Measurements from ENCODE around the gene BDKRB1. TPM values are rescaled to one million over a fixed set of nuclear protein-coding genes. Genes with fewer than 3 reads are reported as not detected.

The BDKRB1 gene
- total RNA-seq, 1 donor = 0.10 TPM

DNA sequence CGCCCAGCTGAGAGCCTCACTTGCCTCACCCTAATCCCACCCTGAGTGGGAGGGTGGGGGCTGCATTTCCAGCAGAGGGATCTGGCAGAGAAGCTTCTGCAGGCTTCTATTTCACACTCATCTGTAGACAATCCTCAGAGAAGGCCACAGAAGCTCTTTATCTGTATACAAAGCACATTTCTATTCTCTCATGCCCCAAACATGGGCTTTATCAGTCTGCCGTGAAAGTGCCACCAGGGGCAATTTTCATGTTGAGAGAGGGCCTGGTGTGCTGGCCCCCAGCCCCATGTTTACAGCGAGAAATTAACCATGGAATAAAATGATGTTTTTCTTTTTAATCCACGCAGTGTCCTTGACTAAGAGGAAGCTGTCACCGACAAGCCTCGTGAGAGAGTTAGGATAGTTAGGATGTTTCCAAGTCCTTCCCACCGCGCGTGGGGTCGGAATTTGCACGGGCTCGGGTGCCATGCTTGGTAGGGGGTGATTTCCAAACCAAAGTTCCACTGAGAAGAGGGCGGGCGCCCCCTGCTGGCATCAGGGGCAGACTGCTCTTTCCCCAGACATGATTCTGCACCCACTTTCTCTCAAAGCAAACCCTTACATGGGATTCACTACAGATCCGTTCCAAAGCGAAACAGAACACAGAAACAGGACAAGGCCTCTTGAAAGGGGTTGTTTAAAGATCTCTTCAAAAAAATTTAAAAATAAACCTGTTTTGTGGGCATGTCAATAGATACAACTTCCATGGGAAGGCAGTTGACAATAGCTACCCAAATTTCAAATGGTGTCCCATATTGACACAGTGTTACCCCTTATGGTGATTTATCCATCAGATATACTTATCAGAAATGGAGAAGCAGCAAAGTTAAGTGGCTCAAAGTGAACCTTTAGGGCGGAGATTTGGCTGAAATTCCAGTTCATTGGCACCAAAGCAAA lies 19.4 kb downstream of the BDKRB1 start:
- no peaks in the 10 kb centered on the region for H3K9me3 ChIP-seq (ENCODE audit: low read depth, low read length)
- no peak overlapping the region for H3K4me3 ChIP-seq (ENCODE audit: low read length)
- no peaks in the 10 kb centered on the region for H3K4me1 ChIP-seq (ENCODE audit: insufficient read depth, low read length)
- H3K27me3 ChIP-seq (ENCODE audit: insufficient read depth, low read length) = no peaks in the 10 kb centered on the region

DNA sequence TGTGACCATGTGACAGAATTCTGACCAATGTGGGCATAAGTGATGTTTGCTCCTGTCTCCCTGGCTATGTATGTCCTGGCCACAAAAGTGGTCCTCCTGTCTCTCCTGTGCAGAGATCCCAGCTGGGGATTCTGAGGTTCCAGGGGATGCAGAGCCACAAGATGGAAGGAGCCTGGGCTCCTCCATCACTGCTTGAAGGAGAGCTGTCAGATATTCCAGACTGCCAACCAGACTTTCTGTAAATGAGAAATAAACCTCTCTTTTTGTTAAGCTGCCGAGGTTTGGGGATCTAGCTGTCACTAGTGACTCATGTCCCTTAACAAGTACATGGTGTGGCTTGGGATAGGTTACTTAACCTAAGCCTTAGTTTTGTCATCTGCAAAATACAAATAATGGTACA lies 21.9 kb downstream of the BDKRB1 start:
- Histone ChIP-seq H3K27me3 (ENCODE audit: insufficient read depth, low read length) (no peaks in the 10 kb centered on the region), H3K4me3 (ENCODE audit: low read length) (no peak overlapping the region), H3K4me1 (ENCODE audit: insufficient read depth, low read length) (no peaks in the 10 kb centered on the region), H3K9me3 (ENCODE audit: low read depth, low read length) (no peaks in the 10 kb centered on the region)

DNA sequence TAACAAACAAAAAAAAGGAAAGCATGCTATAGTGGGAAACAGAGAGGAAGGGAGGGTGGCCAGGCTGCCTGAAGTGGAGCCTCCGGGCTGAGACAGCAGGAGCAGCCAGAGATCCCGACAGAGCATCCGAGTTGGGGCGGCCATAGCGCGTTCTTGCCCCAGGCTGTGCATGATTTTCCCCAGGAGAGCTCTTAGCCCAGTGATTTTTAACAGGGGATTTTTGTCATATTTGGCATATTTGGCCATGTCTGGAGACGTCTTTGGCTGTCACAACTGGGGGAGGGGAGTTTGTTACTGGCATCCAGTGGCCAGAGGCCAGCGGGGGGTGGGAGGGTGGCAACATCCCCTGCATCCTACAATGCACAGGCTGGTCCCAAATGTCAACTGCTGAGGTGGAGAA lies 23.6 kb downstream of the BDKRB1 start:
- H3K9me3 ChIP-seq (ENCODE audit: low read depth, low read length) = no peaks in the 10 kb centered on the region
- no peaks in the 10 kb centered on the region for H3K4me1 ChIP-seq (ENCODE audit: insufficient read depth, low read length)
- H3K27me3 ChIP-seq (ENCODE audit: insufficient read depth, low read length) = no peaks in the 10 kb centered on the region
- H3K4me3 ChIP-seq (ENCODE audit: low read length) = no peak overlapping the region

DNA sequence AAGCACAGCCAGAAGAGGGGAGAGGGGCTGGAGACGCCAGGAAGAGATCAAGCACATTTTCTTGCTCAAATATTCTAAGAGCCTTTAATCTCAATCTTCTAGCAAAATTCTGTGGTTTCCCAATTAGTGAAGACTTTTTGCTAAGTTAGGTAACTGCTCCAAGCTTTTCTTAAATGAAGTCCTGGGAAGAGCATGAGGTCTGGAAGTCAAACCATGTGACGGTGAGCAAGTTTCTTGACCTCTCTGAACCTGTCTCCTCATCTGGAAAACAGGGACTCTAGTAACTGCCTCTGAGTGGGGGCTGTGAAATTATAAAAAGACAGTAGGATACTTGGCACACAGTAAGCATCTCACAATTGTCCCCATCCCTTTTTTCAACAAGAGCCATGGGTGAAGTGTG lies 24.1 kb downstream of the BDKRB1 start:
- no peaks in the 10 kb centered on the region for H3K9me3 ChIP-seq (ENCODE audit: low read depth, low read length)
- no peak overlapping the region for H3K4me3 ChIP-seq (ENCODE audit: low read length)
- H3K27me3 ChIP-seq (ENCODE audit: insufficient read depth, low read length) = no peaks in the 10 kb centered on the region
- H3K4me1 ChIP-seq (ENCODE audit: insufficient read depth, low read length) = no peaks in the 10 kb centered on the region

DNA sequence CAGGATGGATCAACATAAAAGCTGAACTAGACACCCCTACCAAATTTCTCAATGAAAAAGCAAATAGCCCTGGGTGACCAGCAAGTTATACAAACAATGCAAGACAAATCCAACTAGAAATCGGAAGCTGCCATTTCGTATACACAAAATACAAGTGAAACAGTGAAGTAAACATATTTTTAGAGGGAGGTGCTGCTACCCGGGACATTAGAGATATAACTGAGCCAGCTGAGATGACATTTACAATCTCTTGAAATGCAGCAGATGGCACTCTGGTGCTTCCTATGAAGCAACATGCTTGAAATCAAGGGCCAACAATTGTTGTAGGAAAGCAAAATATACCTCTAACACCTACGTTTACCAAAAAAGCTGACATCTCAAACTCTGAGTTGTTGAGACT lies 25.5 kb downstream of the BDKRB1 start:
- no peak overlapping the region for H3K4me3 ChIP-seq (ENCODE audit: low read length)
- no peaks in the 10 kb centered on the region for H3K4me1 ChIP-seq (ENCODE audit: insufficient read depth, low read length)
- no peaks in the 10 kb centered on the region for H3K9me3 ChIP-seq (ENCODE audit: low read depth, low read length)
- no peaks in the 10 kb centered on the region for H3K27me3 ChIP-seq (ENCODE audit: insufficient read depth, low read length)

DNA sequence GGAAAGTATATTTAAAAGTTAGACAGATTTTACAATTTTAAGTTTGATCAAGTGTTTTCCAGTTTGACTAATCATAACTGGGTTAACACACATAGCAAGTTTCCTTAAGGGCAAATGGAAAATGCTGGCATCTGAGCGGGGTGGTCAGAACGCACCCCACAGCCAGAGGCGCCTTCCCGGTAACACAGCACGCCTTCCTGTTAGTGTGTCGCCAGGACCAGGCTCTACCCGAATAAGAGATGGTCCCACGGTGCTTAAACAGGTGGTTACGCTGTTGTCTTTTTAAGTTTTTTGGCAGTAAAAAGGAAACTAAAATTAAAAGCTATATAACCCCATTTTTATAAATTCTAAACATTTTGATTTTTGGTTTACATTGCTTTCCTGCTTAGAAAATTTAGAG lies 28.0 kb downstream of the BDKRB1 start:
- H3K4me3 ChIP-seq (ENCODE audit: low read length) = no peak overlapping the region
- no peaks in the 10 kb centered on the region for H3K9me3 ChIP-seq (ENCODE audit: low read depth, low read length)
- no peaks in the 10 kb centered on the region for H3K27me3 ChIP-seq (ENCODE audit: insufficient read depth, low read length)
- no peaks in the 10 kb centered on the region for H3K4me1 ChIP-seq (ENCODE audit: insufficient read depth, low read length)

DNA sequence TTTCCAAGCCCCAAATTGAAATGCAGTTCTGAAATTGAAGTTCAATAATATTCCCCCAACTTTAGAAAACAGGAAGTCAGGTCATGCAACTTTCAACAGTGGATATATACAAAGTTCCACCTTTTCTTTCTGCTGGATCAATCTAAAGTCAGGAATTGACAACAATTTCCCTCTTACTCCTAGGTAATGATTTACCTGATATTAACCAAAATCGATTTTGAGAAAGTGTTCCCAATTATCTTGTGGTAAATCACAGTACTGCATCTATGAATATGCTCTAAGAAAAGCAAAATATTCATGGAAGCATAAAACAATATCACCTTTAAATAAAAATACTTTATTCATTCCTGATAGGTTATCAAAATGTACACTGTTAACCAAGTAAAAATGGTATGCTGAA lies 28.4 kb downstream of the BDKRB1 start:
- Histone ChIP-seq H3K9me3 (ENCODE audit: low read depth, low read length) (no peaks in the 10 kb centered on the region), H3K4me3 (ENCODE audit: low read length) (no peak overlapping the region), H3K4me1 (ENCODE audit: insufficient read depth, low read length) (no peaks in the 10 kb centered on the region), H3K27me3 (ENCODE audit: insufficient read depth, low read length) (no peaks in the 10 kb centered on the region)

DNA sequence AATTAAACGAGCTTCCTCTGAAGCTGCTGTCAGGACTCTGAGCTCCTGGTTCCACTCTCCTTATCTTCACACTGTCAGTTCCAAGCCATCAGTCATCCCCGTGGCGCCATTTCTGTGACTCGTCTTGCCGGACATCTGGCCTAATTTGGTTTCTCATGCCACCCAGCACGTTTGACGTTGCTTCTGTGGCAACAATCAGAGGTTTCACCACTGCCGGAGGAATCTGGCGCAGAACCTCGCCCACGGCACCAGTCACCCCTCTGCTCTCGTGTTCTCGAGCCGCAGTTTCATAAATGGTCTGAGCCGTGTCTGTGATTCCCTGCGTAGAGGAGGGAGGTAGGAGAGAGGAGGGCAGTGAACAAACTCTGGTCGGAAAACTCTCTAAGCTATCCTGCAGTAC lies 29.7 kb downstream of the BDKRB1 start:
- H3K9me3 ChIP-seq (ENCODE audit: low read depth, low read length) = no peaks in the 10 kb centered on the region
- no peak overlapping the region for H3K4me3 ChIP-seq (ENCODE audit: low read length)
- no peaks in the 10 kb centered on the region for H3K4me1 ChIP-seq (ENCODE audit: insufficient read depth, low read length)
- no peaks in the 10 kb centered on the region for H3K27me3 ChIP-seq (ENCODE audit: insufficient read depth, low read length)

DNA sequence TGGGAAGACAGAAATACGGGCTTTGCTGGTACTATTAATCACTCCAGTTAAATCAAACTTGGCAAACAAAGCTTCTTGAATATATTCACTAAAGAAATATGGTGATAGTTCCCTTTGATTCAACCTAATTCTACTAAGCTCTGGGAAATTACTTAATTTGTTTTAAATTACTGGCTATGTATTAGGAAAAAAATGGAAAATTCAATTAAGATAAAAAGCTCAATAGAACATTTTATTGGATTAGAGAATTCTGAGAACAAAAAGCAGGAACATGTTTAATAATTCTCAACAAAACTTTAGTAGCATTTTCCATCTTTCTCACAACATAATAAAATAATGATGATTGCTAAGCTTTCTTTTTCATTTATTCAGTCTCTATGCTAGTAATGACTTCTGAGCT lies 30.2 kb downstream of the BDKRB1 start:
- H3K9me3 ChIP-seq (ENCODE audit: low read depth, low read length) = no peaks in the 10 kb centered on the region
- no peak overlapping the region for H3K4me3 ChIP-seq (ENCODE audit: low read length)
- H3K27me3 ChIP-seq (ENCODE audit: insufficient read depth, low read length) = no peaks in the 10 kb centered on the region
- H3K4me1 ChIP-seq (ENCODE audit: insufficient read depth, low read length) = no peaks in the 10 kb centered on the region

DNA sequence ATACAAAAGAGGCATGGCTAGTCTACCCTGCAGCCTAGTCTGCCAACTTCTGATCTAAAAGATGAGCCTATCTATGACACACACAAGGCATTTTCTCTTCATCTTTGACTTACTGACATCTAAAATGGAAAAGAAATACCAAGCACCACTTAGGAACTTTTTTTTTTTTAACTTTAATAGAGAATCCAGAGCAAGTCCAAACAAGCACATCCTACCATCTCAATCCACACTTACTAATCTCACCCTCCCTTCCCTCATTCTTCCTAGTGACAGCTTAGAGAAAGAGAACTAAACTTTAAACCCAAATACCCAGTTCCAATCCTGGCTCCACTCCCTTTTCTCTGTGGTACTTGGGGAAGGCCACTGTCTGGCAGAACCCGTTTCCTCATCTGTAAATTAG lies 31.8 kb downstream of the BDKRB1 start:
- Histone ChIP-seq H3K9me3 (ENCODE audit: low read depth, low read length) (no peaks in the 10 kb centered on the region), H3K27me3 (ENCODE audit: insufficient read depth, low read length) (no peaks in the 10 kb centered on the region), H3K4me1 (ENCODE audit: insufficient read depth, low read length) (no peaks in the 10 kb centered on the region), H3K4me3 (ENCODE audit: low read length) (no peak overlapping the region)

DNA sequence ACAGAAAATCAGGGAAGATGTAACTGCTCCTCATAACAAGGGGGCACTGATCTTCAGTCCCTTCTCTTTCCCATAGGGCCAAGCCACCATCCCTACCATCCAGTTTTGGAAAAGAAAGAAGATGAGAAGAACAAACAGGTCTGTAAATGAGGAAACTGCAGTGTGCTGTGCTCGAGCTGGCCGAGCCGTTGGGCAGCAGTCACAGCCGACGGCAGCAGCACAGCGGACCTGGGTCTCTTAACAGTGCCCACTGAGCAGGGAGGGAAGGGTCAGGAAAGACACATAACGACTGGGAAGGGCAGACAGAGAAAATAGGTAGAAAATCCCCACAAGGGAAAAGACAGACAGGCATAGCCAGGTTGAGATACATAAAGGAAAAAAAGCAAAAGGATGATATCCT lies 38.2 kb downstream of the BDKRB1 start:
- Histone ChIP-seq H3K9me3 (ENCODE audit: low read depth, low read length) (no peaks in the 10 kb centered on the region), H3K4me1 (ENCODE audit: insufficient read depth, low read length) (no peaks in the 10 kb centered on the region), H3K4me3 (ENCODE audit: low read length) (no peak overlapping the region), H3K27me3 (ENCODE audit: insufficient read depth, low read length) (no peaks in the 10 kb centered on the region)

DNA sequence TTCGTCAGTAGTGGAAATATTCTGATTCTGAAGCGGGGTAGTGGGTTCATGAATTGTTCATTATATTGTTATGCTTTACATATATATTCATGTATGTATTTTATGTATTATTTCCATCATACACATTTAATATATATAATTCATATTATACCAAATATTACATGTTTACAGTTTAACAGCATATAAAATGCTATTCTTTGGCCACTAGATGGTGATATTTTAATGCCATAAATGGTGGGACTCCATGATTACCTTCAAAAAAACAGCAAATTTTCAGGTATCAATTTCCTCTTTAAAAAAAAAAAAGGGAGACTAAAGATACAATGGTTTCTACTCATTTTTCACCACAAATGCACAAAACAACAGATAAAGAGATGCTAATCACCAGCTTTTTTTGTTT lies 41.0 kb downstream of the BDKRB1 start:
- Histone ChIP-seq H3K4me1 (ENCODE audit: insufficient read depth, low read length) (no peaks in the 10 kb centered on the region), H3K9me3 (ENCODE audit: low read depth, low read length) (no peaks in the 10 kb centered on the region)

DNA sequence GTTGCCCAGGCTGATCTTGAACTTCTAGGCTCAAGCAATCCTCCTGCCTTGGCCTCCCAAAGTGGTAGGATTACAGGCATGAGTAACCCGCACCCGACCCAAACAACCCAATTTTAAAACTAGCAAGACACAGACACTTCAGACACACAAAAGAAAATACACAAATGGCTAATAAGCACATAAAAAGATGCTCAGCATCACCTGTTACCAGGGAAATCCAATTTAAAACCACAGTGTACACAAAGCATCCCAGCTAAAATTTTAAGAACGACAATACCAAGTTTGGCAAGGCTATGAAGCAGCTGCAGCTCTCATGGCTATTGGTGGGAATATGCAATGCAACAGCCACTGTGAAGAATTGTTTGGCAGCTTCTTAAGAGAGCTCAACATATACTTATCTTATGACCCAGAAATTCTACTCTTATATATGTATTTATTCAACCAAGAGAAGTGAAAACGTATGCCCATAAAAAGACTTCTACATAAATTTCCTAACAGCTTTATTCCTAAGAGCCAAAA lies 42.0 kb downstream of the BDKRB1 start:
- H3K4me1 ChIP-seq (ENCODE audit: insufficient read depth, low read length) = no peaks in the 10 kb centered on the region
- no peaks in the 10 kb centered on the region for H3K9me3 ChIP-seq (ENCODE audit: low read depth, low read length)
- no peak overlapping the region for H3K4me3 ChIP-seq (ENCODE audit: low read length)
- no peaks in the 10 kb centered on the region for H3K27me3 ChIP-seq (ENCODE audit: insufficient read depth, low read length)

More for the DNA sequence above, 41.0 kb downstream of the BDKRB1 start:
- no peak overlapping the region for H3K4me3 ChIP-seq (ENCODE audit: low read length)
- H3K27me3 ChIP-seq (ENCODE audit: insufficient read depth, low read length) = no peaks in the 10 kb centered on the region

DNA sequence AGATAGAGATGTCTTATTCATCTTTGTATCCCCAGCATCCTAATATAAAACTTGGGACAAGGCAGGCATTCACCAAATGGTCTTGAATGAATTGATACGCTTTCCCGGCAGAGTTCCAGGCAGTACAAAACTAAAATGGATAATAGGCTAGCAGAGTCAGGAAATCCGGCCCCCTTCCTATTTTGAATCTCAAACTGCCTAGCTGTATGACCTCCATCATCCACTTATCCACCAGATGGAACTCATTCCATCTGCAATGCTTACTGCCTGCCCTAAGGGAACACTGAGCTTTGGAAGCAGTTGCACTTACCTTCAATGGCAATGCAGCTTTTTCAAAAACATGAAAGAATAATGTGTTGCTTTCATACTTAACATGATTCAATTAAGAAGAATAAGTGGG lies 43.4 kb downstream of the BDKRB1 start:
- H3K4me1 ChIP-seq (ENCODE audit: insufficient read depth, low read length) = no peaks in the 10 kb centered on the region
- no peaks in the 10 kb centered on the region for H3K27me3 ChIP-seq (ENCODE audit: insufficient read depth, low read length)
- no peaks in the 10 kb centered on the region for H3K9me3 ChIP-seq (ENCODE audit: low read depth, low read length)
- no peak overlapping the region for H3K4me3 ChIP-seq (ENCODE audit: low read length)

DNA sequence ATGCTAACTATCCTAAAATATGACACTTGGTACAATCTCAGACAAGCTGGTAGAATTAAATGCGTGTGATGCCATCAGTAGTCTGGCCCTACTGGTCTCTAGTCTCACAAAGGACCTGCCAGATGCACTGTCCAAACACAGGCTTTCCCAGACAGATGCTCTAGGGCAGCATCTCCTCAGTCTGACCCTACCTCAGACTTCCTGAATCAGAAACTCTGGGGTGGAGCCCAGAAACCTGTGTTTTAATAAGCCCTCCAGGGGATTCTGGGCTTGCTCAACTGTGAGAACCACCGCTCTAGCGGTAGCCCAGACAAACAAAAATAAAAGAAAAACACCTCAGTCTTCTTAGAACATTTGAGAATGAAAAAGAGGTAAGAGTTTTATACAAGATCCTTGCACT lies 48.0 kb downstream of the BDKRB1 start:
- Histone ChIP-seq H3K4me3 (ENCODE audit: low read length) (no peak overlapping the region), H3K9me3 (ENCODE audit: low read depth, low read length) (no peaks in the 10 kb centered on the region), H3K27me3 (ENCODE audit: insufficient read depth, low read length) (no peaks in the 10 kb centered on the region), H3K4me1 (ENCODE audit: insufficient read depth, low read length) (no peaks in the 10 kb centered on the region)

DNA sequence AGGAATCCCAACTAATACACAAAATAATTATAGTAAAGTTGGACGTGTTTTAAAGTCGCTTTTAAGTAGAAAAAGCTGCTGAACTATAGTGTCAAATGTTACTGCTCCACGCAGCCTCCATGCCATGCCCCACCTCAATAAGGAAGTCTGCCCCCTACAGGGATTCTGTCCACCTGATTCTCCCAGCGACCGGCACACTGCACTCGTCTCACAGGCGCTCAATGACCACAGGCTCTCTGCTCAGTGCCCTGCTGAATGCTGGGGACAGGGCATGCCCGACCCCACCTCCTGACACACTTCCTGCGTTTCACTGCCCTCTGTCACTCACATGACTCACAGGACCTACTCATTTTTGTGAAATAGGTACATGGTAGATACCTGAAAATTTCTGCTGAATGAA lies 48.9 kb downstream of the BDKRB1 start:
- no peaks in the 10 kb centered on the region for H3K9me3 ChIP-seq (ENCODE audit: low read depth, low read length)

More for the DNA sequence above, 48.9 kb downstream of the BDKRB1 start:
- Histone ChIP-seq H3K27me3 (ENCODE audit: insufficient read depth, low read length) (no peaks in the 10 kb centered on the region), H3K4me3 (ENCODE audit: low read length) (no peak overlapping the region), H3K4me1 (ENCODE audit: insufficient read depth, low read length) (no peaks in the 10 kb centered on the region)
